GM21381 (cell line): ENCODE measurements around the gene RETN.

Experiments used
- ATAC-seq: cut with Tn5 transposase; IDR thresholded peaks from one replicate; pipeline ENCODE4 v1.9.1; 2021; ENCODE audit warnings: mild to moderate bottlenecking, moderate library complexity; ENCODE audit not compliant: unreplicated experiment

The RETN gene

DNA sequence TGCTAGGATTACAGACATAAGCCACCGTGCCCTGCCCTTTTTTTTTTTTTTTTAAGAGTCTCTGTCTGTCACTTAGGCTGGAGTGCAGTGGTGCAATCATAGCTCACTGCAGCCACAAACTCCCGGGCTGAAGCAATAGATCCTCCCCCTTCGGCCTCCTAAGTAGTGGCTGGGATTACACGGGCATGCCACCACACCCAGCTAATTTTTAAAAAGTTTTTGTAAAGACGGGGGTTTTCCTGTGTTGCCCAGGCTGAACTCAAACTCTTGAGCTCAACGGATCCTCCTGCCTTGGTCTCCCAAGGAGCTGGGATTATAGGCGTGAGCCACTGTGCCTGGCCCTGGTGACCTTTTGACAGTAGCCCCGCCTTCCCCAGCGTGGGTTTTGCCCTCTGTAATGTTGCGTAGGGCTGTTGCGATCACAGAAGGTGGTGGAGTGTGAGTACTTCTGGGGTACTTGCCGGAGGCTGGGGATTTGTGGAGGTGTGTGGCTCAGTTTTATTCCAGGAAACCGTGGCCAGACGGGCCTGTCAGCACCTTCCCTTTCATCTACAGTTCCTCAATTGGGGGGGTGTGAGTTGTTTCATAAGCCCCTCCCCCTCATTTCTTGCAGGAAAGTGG, 11.6 kb upstream of the RETN start:
- ATAC-seq, result no peak

- ATAC-seq, result no peak
Measured at GRCh38 chr19:7658219-7658686, 10.6 kb upstream of the RETN start.

- no peak for ATAC-seq
Measured at GRCh38 chr19:7661744-7662538, 6.9 kb upstream of the RETN start.

DNA sequence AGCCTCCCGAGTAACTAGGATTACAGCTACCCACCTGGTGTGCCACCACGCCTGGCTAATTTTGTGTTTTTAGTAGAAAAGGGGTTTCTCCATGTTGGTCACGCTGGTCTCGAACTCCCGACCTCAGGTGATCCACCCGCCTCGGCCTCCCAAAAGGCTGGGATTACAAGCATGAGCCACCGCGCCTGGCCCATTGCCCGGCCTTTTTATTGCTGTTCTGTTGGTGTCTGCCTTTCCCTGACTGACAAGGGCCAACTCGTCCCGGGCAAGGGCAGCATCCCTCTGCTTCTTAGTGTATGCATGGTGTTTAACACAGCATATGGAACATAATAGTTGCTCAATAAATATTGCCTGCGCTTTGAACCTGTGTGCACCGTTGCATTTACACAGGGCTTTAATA, 6.2 kb upstream of the RETN start:
- ATAC-seq, result no peak

- ATAC-seq, result no peak
Measured at GRCh38 chr19:7663706-7664105, 5.1 kb upstream of the RETN start.

DNA sequence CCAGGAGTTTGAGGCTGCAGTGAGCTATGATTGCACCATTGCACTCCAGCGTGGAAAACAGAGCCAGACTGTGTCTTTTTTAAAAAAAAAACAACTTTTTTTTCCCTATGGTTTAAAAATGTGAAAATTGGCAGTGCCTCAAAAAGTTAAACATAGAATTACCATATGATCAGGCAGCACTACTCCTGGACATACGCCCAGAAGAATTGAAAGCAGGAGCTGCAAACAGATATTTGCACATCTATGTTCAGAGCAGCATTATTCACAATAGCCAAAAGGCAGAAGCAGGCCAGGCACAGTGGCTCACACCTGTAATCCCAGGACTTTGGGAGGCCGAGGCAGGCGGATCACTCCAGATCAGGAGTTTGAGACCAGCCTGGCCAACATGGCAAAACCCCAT, 3.8 kb upstream of the RETN start:
- no peak for ATAC-seq

DNA sequence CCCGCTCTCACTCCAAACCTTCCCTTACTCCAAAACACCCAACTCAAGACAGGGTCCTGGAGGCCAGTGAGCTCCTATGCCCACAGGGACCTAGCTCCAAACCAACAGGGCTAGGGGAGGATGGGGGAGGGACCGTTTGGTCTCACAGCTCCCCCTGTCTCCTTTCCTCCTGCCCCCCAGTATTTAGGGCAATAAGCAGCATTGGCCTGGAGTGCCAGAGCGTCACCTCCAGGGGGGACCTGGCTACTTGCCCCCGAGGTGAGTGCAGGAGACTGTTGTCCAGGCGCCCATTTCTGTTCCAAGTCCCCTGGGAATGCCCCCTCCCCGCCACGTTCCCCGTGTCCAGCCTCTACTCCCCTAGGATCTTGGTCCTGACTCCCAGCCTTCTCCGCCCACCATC, 792 bp downstream of the RETN start:
- no peak for ATAC-seq

DNA sequence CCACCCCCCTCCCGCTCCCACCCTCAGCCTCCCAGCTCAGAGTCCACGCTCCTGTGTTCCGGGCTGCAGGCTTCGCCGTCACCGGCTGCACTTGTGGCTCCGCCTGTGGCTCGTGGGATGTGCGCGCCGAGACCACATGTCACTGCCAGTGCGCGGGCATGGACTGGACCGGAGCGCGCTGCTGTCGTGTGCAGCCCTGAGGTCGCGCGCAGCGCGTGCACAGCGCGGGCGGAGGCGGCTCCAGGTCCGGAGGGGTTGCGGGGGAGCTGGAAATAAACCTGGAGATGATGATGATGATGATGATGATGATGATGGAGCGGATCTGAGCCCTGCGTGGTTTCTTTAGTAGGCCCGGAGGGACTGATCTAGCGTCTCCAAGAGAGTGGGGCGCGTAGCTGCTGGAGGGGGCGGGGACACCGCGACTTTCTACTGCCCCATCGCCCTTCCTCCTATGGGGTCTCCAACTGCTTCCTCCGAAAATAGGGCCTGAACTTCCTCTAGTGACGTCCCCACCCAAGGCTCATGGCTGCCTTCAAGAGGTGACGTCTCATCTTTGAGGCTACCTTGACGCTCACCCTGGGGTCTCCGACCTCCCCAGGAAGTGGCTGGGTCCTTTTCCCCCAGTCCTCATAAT, 1.4 kb downstream of the RETN start:
- ATAC-seq, result no peak

- ATAC-seq, result no peak
Measured at GRCh38 chr19:7670790-7671189, 1.9 kb downstream of the RETN start.

- no peak for ATAC-seq
Measured at GRCh38 chr19:7672522-7672921, 3.7 kb downstream of the RETN start.

DNA sequence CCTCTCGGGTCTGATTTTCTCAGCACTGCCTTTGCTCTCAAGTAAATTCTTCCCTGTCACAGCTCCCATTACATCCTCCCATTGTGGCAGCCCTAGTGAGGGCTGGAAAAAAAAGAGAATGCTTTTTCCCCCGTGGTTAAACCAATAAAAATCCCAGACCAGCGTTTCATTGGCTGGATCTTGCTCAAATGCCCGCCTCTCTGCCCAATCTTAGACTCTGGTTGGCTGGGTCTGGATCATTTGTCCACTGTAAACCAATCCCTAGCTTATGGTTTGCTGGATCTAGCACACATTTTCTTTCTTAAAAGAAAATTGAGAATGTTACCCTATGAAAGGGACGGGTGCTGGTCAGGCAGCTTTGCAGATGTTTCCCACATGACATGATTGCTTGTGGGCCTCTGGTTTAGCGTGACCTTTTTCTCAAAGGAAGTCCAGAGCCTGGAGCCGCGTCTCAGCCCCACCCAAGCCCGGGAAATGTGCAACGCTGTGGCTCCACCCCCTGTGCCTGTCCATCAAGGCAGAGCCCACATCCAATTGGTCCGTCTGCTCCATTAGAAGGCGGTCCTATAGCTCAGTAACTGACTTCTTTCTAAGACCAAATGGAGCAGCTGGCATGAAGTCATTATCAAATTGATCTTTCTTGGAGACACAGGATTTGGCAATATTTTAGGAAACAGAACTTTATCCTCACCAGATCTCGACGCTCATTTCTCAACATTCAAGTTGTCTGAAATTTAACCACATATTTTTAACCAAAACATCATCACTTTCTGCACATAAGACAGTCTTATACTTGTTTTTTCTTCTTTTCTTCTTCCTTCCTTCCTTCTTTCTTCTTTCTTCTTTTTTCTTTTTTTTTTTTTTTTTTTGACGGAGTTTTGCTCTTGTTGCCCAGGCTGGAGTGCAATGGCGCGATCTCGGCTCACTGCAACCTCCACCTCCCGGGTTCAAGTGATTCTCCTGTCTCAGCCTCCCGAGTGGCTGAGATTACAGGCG, 5.5 kb downstream of the RETN start:
- no peak for ATAC-seq

DNA sequence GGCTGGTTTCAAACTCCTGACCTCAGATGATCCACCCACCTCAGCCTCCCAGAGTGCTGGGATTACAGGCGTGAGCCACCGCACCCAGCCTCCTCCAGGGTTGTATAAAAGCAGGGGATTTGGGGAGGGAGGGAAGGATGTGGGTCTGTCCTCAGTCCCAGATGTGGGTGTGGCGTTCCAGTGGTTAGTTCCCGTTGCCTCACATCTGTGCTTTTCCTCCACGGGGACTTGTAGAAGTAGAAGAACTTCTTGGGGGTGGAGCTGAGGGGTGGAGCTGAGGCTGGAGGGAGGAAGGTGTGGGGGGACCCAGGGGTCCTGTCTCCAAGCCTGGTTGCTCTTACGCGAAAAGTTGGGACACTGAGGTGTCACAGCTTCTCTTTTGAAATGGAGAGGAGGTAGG, 7.5 kb downstream of the RETN start:
- no peak for ATAC-seq

DNA sequence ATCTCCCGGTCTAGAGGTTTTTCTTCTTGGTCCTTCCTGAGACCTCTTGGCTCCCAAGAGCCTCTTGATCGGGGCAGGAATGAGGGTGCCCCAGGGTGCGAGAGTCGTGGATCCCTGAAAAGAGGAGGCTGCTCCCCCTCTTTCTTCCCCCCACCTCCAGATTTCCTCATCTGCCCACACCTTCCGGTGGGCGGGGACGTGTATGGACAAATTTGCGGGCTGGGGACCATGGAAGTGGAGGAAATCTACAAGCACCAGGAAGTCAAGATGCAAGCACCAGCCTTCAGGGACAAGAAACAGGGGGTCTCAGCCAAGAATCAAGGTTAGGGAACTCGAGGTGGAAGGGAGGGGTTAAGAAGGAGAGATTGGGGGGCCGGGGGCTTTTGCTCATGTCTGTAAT, 8.0 kb downstream of the RETN start, which contains the start of gene MCEMP1:
MCEMP1 (plus strand) TSS at position 237 of the 400 bp plus-strand sequence; CDS start at position 268, 31 bp downstream.
- ATAC-seq, result no peak

- ATAC-seq, result no peak
Measured at GRCh38 chr19:7677669-7678311, 8.9 kb downstream of the RETN start.

- ATAC-seq, result no peak
Measured at GRCh38 chr19:7678971-7679751, 10.3 kb downstream of the RETN start.

DNA sequence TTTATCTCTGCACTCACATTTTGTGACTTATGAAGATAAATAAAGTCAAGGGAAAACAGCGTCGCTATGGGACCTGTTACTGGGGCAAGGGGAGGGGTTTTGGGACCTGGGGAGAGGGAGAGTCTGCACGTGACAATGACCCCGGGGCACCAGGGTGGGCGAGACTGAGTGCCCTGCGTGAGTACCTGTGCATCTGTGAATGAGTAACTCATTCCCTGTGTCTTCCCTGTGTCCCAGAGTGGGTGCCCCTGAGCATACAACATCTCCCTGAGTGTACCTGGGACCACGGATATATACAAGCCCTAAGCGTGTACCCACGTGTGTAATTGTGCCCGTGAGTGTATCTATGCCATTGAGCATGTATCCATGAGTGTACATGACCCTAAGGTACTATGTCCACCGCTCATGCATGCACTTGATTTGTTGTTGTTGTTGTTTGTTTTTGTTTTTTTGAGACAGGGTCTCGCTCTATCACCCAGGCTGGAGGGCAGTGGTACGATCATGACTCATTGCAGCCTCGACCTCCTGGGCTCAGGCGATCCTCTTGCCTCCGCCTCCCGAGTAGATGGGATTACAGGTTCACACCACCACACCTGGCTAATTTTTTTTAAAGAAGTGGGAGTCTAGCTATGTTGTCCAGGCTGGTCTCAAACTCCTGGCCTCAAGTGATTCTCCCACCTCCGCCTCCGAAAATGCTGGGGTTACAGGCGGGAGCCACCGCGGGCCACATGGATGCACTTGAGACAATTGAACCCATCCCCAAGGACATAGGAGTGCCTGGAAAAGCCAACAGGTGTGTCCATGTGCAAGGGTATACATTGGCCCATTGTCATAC, 11.1 kb downstream of the RETN start:
- no peak for ATAC-seq

- ATAC-seq, result peak; percentile 73
Measured at GRCh38 chr19:7680606-7681339, 11.9 kb downstream of the RETN start, which contains the start of gene TRAPPC5. Gene TRAPPC5, plus strand, starts transcription at chr19:7680833. Its CDS starts 1,421 bp downstream, at chr19:7682254.
